ENCODE measurements around the gene TRANK1.
"Not testable (repeated sequence)": the region's sequence is repeated elsewhere in the genome, so short reads cannot be mapped to it uniquely, and the experiment has no call there.

Gene TRANK1

GRCh38 chr3:36890261-36890660 is 54.6 kb downstream of the TRANK1 start:
- DNase-seq: no peak

DNA sequence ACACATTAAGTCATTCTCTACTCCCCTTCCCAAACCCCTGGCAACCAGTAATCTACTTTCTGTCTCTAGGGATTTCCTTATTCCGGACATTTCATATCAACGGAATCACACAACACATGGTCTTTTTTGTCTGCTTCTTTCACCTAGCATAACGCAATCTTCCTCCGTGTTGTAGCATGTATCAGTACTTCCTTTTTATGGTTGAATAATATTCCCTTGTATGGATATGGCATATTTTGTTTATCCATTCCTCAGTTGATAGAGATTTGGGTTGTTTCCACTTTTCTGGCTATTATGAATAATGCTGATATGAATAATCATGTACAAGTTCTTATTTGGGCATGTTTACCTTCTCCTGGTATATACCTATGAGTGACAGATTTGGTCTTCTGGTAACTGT is 63.1 kb downstream of the TRANK1 start:
- no peak for DNase-seq

DNA sequence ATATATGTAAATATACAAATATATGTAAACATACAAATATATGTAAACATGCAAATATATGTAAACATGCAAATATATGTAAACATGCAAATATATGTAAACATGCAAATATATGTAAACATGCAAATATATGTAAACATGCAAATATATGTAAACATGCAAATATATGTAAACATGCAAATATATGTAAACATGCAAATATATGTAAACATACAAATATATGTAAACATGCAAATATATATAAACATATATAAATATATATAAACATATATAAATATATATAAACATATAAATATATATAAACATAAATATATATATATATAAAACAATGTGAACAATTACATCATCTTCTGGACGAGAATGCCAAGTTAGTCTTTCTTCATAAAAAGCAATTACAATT is 65.0 kb downstream of the TRANK1 start:
- not testable (repeated sequence) for DNase-seq

GRCh38 chr3:36877930-36878685 is 66.7 kb downstream of the TRANK1 start:
- no peak for DNase-seq

DNA sequence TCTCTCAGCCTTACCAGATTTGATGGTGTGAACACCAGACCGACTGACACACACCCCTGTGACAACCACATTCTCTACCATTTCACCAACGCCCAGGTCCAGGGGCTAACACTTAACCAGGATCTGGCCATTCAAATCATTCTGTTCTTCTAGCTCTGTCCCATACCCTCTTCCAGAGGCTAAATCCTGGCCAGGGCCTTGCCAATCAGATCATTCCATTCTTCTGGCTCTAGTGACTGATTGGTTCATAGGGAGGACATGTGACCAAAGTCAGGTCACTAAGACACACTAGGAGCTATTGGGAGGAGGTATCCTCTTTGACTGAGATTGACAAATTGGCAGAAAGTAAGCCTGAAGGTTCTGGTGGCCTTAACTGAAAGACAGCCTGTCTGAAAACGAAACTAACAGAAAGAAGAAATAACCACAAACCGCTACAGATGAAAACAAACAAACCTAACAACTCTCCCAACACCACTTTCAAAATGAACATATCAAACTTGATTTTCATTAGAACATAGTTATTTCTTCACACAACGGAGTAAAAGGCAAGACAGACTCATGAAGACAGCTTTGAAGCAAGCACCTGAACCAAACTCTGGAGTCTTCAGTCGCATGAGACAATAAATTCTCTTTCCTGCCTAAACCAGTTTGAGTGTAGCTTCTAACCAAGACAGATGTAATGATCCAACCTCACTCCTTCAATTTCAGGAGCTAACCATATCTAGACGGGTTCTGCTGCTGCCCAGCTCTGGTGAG is 68.5 kb downstream of the TRANK1 start:
- no peak for DNase-seq

DNA sequence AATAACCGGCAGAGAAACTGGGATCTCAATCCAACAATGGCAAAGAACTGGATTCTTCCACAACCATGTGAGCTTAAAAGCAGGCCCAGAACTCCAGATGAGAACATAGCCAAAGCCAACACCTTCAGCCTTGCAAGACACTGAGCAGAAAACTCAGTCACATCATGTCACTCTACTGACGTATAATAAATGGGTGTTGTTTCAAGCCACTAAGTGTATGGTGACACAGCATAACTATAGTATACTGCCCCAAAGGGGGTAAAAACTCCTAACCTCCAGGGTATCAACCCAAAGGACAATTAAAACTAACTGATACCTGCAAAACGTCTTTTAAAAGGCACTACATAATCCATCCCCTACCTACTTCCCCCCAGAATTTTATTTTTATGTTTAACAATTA is 69.5 kb downstream of the TRANK1 start:
- no peak for DNase-seq

GRCh38 chr3:36874424-36874823 is 70.4 kb downstream of the TRANK1 start:
- no peak for DNase-seq

DNA sequence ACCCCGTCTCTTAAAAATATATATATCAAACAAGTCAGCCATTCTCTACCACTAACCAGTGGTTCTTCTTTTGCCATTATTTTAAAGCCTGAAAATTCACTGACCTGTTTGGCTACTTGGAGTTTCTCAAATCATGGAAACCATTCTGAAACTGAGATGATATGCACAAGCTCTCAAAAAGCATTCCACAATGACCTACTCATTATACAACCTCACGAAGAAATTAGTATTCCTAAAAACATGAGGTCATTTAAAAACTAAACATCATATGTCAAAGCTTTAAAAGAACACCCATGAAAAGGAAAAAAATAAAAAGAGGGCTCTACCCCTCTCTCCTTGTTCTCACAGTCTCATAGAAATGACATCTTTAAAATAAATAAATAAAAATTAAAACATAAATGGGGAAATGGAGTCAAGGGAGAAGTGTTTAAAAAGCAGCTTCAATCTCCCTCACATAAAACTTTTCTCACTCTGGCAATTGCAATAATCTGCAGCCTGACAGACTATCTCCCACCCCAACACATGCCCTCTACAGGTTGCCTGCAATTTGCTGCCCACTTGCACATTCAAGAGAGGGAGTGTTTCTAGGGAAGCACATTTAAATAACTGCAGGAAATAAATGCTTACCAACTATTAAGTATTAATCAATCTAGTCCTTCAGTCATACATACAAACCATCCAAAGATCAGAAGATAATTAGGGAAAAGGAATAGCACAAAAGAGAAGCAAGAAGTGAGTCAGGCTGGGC is 73.3 kb downstream of the TRANK1 start:
- DNase-seq: no peak

DNA sequence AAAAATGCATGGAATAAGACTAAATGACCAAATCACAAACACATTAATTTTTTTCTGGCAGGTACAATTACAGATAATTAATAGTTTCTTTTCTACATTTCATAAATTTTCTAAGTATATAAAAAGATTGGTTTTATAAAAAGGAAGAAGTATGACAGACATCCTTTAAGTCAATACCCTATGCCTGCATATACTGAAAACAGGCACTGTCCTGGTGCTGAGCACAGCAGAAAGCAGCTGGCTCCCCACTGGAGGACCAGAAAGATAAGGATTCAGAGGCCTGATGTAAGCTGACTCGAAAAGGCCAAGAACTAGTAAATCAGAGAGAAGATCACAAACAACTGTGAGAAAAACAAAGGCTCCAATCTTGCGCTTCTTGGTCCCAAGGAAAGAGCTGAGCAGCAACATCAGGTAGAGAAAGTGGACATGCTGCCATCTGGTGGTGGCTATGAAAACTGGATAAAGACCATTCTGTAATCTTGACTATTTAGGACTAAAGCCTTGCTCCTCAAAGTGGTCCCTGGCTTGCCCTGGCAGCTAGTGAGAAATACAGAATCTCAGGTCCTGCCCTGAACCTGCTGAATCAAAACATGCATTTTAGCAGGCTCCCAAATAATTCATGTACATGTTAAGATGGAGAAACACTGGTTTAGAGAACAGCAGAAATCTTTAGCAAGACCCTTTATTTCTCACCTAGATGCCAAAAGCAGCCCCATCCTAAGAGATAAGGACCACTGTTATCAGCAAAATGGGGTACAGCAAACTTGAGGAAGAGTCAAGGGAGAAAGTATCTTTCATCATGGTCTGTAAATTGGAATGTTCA is 76.0 kb downstream of the TRANK1 start:
- peak; percentile 61 for DNase-seq

DNA sequence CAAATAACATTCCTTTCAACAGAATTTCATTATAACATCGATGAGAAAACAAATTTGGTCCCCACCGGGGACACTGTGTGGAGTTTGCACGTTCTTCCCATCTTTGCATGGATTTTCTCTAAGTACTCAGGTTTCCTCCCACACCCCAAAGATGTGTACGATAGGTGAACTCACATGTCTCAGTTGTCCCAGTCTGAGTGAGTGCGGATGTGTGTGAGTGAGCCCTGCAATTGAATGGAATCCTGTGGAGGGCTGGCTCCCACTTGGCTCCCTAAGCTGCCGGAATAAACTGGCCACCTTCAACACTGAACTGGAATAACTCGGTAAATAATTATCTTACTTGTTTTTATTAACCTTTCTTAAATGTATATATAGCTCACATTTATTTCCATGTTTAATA is 77.0 kb downstream of the TRANK1 start:
- no peak for DNase-seq

DNA sequence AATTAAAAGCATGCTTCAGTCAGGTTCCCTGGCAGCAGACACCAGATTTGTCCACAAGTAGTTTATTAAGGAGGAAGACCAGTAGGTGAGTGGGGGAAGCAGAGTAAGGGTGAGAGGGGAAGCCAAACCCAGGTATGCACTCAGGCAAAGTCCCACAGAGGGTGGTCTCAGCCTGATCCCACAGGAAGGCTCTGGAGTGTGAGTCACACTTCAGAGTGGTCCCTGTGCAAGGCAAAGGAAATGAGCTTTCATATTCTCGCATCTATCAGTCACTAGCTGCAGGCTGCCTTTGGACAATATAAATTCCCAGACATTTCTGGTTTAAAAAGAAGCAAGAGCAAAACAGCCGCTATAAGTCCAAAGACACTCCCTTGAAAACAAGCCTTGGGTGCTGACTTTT is 78.5 kb downstream of the TRANK1 start:
- DNase-seq: no peak

- DNase-seq: no peak
Observed at GRCh38 chr3:36864180-36865053, 80.4 kb downstream of the TRANK1 start.

GRCh38 chr3:36862076-36862755 is 82.6 kb downstream of the TRANK1 start:
- no peak for DNase-seq

- no peak for DNase-seq
Observed at GRCh38 chr3:36859494-36859893, 85.4 kb downstream of the TRANK1 start.

DNA sequence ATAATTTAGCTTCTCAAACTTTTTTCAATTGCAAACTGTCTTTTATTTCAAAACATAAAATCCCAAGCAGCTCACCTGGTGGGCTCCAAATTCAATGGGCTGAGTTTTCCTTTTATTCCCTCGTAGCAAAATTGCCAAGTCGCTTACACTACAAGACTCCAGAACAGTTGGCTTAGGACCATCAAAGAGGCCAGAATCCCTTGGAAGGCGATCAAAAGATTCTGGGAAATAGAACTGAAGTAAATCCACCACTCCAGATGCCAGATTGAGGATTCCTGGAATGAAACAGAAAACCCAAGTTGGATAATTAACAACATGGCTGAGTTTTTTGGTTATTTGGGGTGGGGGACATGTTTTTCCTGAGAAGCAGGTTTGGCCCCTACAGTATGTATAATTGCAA is 92.8 kb downstream of the TRANK1 start:
- no peak for DNase-seq

- DNase-seq: no peak
Observed at GRCh38 chr3:36850743-36851142, 94.1 kb downstream of the TRANK1 start.

DNA sequence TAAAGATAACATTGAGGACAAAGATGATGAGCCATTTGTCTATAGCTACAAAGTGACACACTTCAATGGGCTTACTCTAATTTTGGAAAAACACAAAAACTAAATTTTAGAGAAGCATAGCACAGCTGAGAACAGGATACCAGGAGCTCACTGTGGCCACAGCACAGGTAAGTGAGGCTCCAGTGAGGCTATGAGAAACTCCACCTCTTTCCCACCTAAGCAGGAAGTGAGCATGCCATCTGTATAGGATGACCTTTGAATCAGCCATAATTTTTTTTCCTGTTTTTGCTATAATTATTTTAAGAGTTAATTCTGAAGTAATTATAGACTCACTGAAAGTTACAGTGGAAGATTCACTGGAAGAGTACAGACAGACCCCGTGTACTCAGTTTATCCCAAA is 98.4 kb downstream of the TRANK1 start:
- no peak for DNase-seq

DNA sequence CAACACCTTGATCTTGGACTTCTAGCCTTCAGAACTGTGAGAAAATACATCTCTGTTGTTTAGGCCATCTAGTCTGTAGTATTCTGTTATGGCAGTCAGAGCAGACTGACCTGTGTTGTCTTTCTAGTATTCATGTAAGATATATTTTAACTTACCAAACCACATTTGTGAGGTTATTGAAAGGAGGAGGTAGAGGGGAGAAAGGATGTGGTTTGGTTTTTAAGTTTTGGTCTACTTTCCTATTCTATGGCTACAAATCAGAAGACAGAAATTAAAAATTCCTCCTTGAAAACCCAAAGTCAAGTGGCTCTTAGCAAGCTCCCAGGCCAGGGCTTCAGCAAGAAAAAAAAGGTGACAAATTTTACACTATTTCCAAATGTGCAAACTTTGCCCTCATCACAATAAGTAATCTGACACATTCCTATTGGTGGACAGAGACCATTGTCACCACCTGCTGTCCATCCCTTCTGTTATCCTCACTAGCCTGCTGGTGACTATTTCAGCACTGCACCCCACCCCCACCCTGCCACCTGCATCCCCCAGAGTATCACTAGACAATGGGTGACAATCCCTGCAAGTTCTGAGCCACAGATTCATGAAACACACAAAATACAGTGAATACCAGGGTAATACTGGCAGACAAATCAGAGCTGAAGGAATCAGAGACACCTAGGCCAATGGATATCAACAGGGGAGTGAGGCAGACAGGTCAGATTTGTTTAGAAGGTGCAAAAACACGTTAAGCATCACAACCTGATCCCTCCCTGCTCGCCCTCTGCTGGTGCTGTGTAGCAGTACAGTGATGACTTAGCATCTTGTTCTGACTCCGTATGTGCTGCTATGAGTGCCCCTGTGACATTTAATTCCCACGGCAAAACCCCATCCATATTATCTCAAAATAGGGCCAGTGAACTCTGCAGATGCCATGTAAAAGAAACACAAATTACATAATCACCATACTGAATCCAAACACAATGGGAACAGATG is 101.5 kb downstream of the TRANK1 start:
- DNase-seq: no peak

- DNase-seq: no peak
Observed at GRCh38 chr3:36842275-36842674, 102.6 kb downstream of the TRANK1 start.

DNA sequence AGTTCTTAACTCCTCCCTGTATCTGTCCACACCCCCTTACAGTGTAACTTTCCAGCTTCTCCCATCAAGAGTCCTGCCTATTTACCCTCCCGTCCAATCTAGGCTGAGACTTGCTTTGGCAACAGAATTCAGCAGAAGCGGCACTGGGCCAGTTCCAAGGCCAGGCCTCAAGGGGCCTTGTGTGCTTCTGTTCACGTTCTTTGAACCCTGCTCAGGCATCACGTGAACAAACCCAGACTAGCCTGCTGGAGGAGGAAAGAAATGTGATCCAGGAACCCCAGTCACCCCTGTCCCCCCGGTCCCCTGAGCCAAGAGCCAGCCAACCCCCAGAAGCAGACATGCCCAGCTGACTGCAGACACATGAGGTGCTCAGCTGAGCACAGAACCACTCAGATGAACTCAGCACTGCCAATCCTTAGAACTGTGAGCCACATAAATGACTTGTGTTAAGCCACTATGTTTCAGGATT is 104.4 kb downstream of the TRANK1 start:
- no peak for DNase-seq
